Measurements from ENCODE around the gene WDR82. TPM values are rescaled to one million over a fixed set of nuclear protein-coding genes. Genes with fewer than 3 reads are reported as not detected.
A peak's percentile ranks its signal among the peaks of the same experiment; 100 is the strongest.

The WDR82 gene
- total and polyA plus RNA-seq, 10 of the 15 experiments (the other 5 are each of a cell fraction or from before 2014, with no cell fraction given): 10.1 to 82.4 (median 48.7) TPM

GRCh38 chr3:52243791-52244628 is 34.4 kb downstream of the WDR82 start (continued):
- TF ChIP-seq JUND (IDR thresholded peaks at IDR 0.05; ENCODE audit: low read depth, low read length) (peak; percentile 57; the same call in 1 of the 2 replicates), EGR1 (IDR thresholded peaks at IDR 0.05; ENCODE audit: borderline replicate concordance in 1 of 2, low read depth in 2 of 2, low read length in 2 of 2) (no peak; a peak in 1 of 3 replicates), RBBP5 (conservative IDR thresholded peaks at IDR 0.05) (no peak), SREBF2 (IDR thresholded peaks at IDR 0.05; ENCODE audit: low read length) (no peak), MLLT1 (IDR thresholded peaks at IDR 0.05) (no peak), RFX5 (IDR thresholded peaks at IDR 0.05; ENCODE audit: low read depth, low read length) (no peak), CBX3 (IDR thresholded peaks at IDR 0.05; ENCODE audit: borderline replicate concordance, low read depth) (no peak), RAD21 (IDR thresholded peaks at IDR 0.05; ENCODE audit: insufficient read depth, low read depth, low read length) (no peak), NR2F1 (conservative IDR thresholded peaks at IDR 0.05) (peak; percentile 7; the same call in 1 of the 2 replicates), NR2C2 (IDR thresholded peaks at IDR 0.05; ENCODE audit: borderline replicate concordance, control insufficient read depth, insufficient read length, low read depth) (no peak), TBL1XR1 (IDR thresholded peaks at IDR 0.05; ENCODE audit: low read depth, low read length) (no peak), SP1 (IDR thresholded peaks at IDR 0.05; ENCODE audit: low read depth, low read length) (no peak), E4F1 (IDR thresholded peaks at IDR 0.05; ENCODE audit: borderline replicate concordance, partially characterized antibody) (no peak), NFIC (IDR thresholded peaks at IDR 0.05; ENCODE audit: low read depth, low read length) (no peak), WRNIP1 (IDR thresholded peaks at IDR 0.05; ENCODE audit: borderline replicate concordance, low read depth, low read length) (no peak), E2F8 (IDR thresholded peaks at IDR 0.05; ENCODE audit: low read depth, partially characterized antibody) (no peak), IKZF2 (IDR thresholded peaks at IDR 0.05) (peak; percentile 90 to 92), HSF1 (IDR thresholded peaks at IDR 0.05; ENCODE audit: low read depth, low read length) (no peak)
